ENCODE data around the gene ZNF618.

Gene ZNF618

GRCh38 chr9:113894166-113894565 is 18.1 kb downstream of the ZNF618 start:
- intact Hi-C loops (cut with DNase I; ENCODE audit: low total_unique reads) = no loop called here
- no peak for TF ChIP-seq CTCF (IDR thresholded peaks at IDR 0.05)
- DNase-seq = no peak
- Histone ChIP-seq H3K27me3 (no peaks in the 10 kb centered on the region), H3K36me3 (peaks cover 0 to 3% (median 0%) of the 10 kb centered on the region in 3 donors), H3K9me3 (peaks cover 0 to 5% (median 0%) of the 10 kb centered on the region in 3 donors), H3K4me3 (no peak overlapping the region), H3K4me1 (peaks cover 0 to 10% (median 0%) of the 10 kb centered on the region in 4 donors), H3K27ac (no peak overlapping the region)

- TF ChIP-seq CTCF (IDR thresholded peaks at IDR 0.05) = no peak
- H3K4me3 ChIP-seq = no peak overlapping the region
- intact Hi-C loops (cut with DNase I; ENCODE audit: low total_unique reads) = no loop called here
- DNase-seq = no peak
- H3K27me3 ChIP-seq = no peaks in the 10 kb centered on the region
- peaks cover 0 to 1% (median 0%) of the 10 kb centered on the region in 3 donors for H3K9me3 ChIP-seq
- H3K36me3 ChIP-seq = peaks cover 0 to under 1% (median 0%) of the 10 kb centered on the region in 3 donors
- H3K27ac ChIP-seq = no peak overlapping the region
- H3K4me1 ChIP-seq = peaks cover 0 to 10% (median 0%) of the 10 kb centered on the region in 4 donors
These were observed 19.4 kb downstream of the ZNF618 start for GRCh38 chr9:113895526-113895925.

- Histone ChIP-seq H3K9me3 (no peaks in the 10 kb centered on the region), H3K4me1 (peaks cover 0 to 18% (median 0%) of the 10 kb centered on the region in 4 donors), H3K27me3 (no peaks in the 10 kb centered on the region), H3K4me3 (no peak overlapping the region), H3K36me3 (no peaks in the 10 kb centered on the region), H3K27ac (no peak overlapping the region)
- intact Hi-C loops (cut with DNase I; ENCODE audit: low total_unique reads) = no loop called here
- no peak for DNase-seq
- no peak for TF ChIP-seq CTCF (IDR thresholded peaks at IDR 0.05)
These were observed 20.6 kb downstream of the ZNF618 start for GRCh38 chr9:113896713-113897112.

GRCh38 chr9:113898151-113898550 is 22.0 kb downstream of the ZNF618 start:
- intact Hi-C loops (cut with DNase I; ENCODE audit: low total_unique reads) = no loop called here
- H3K4me3 ChIP-seq = no peak overlapping the region
- no peaks in the 10 kb centered on the region for H3K36me3 ChIP-seq
- TF ChIP-seq CTCF (IDR thresholded peaks at IDR 0.05) = no peak
- peaks cover 0 to 22% (median 0%) of the 10 kb centered on the region in 4 donors for H3K4me1 ChIP-seq
- H3K9me3 ChIP-seq = peaks cover 0 to 2% (median 0%) of the 10 kb centered on the region in 3 donors
- DNase-seq = no peak
- H3K27me3 ChIP-seq = no peaks in the 10 kb centered on the region
- H3K27ac ChIP-seq = no peak overlapping the region

GRCh38 chr9:113898596-113898995 is 22.5 kb downstream of the ZNF618 start:
- TF ChIP-seq CTCF (IDR thresholded peaks at IDR 0.05) = no peak
- Histone ChIP-seq H3K4me3 (no peak overlapping the region), H3K27ac (no peak overlapping the region), H3K36me3 (no peaks in the 10 kb centered on the region), H3K4me1 (peaks cover 0 to 22% (median 0%) of the 10 kb centered on the region in 4 donors), H3K9me3 (peaks cover 0 to 6% (median 0%) of the 10 kb centered on the region in 3 donors), H3K27me3 (no peaks in the 10 kb centered on the region)
- DNase-seq = no peak
- intact Hi-C loops (cut with DNase I; ENCODE audit: low total_unique reads) = no loop called here

- Histone ChIP-seq H3K27me3 (no peaks in the 10 kb centered on the region), H3K9me3 (peaks cover 0 to 10% (median 0%) of the 10 kb centered on the region in 3 donors), H3K36me3 (no peaks in the 10 kb centered on the region), H3K4me1 (peaks cover 0 to 22% (median 0%) of the 10 kb centered on the region in 4 donors), H3K4me3 (no peak overlapping the region), H3K27ac (no peak overlapping the region)
- no peak for TF ChIP-seq CTCF (IDR thresholded peaks at IDR 0.05)
- intact Hi-C loops (cut with DNase I; ENCODE audit: low total_unique reads) = no loop called here
- no peak for DNase-seq
These were observed 23.1 kb downstream of the ZNF618 start for GRCh38 chr9:113899205-113899604.

Measured in tibial artery (tissue), 4 donors.